GM12878 (cell line): ENCODE measurements around the gene MAPK8IP1. TPM values are rescaled to one million over a fixed set of nuclear protein-coding genes. Genes with fewer than 3 reads are reported as not detected.

Experiments used
- ATAC-seq: fragments of 200-7000 bp; cut with Tn5 transposase; 3 replicates; pipeline ENCODE4 v1.9.1; 2020; ENCODE audit warnings: mild to moderate bottlenecking, moderate library complexity
- BruUV-seq: library from RNA; stranded (reverse); fragments of 400-500 nt; replicated peaks from 2 replicates; lab custom pipeline; 2021; lab: Mats Ljungman, UMichigan
- CTCF ChIA-PET: fragments of 300-600 bp; sonication (Branson Sonifier 250); formaldehyde crosslinking; extraction: SDS; loops from one replicate; lab custom pipeline; 2021; ENCODE audit warnings: inconsistent platforms; lab: Yijun Ruan, JAX
- POLR2A ChIA-PET: fragments of 350-600 bp; formaldehyde crosslinking; extraction: SDS; loops from one replicate; lab custom pipeline; 2021; ENCODE audit warnings: inconsistent platforms; lab: Charles Lee
- RAD21 ChIA-PET: fragments of 300-600 bp; sonication (Branson Sonifier 250); formaldehyde crosslinking; loops from one replicate; lab custom pipeline; 2023; ENCODE audit warnings: antibody characterized with exemption; ENCODE audit not compliant: unreplicated experiment; lab: Charles Lee
- SMC1A ChIA-PET: fragments of 300-600 bp; sonication (Branson Sonifier 250); formaldehyde crosslinking; loops from one replicate; lab custom pipeline; 2023; ENCODE audit not compliant: unreplicated experiment, uncharacterized antibody; lab: Charles Lee
- DNase-seq: peaks from one replicate; pipeline ENCODE4 v3.0.0-alpha.2; 2011; ENCODE audit warnings: low read depth, low spot score
- FAIRE-seq: peaks from 3 replicates; lab custom pipeline; 2011; peaks lifted over from hg19 to GRCh38; lab: Jason Lieb, UNC
- H2AFZ ChIP-seq: 2 replicates; pipeline ENCODE4 v1.6.0; 2011; ENCODE audit warnings: low read depth, low read length, control low read depth; ENCODE audit not compliant: control insufficient read depth
- H3K27ac ChIP-seq: 2 replicates; pipeline ENCODE4 v1.5.1; 2011; ENCODE audit warnings: control low read depth; ENCODE audit not compliant: control insufficient read depth, insufficient read depth
- H3K27me3 ChIP-seq, 2 experiments: replicated peaks in 1 of 2; 2 replicates each; pipeline versions ENCODE4 v1.6.0 to v1.6.1; 2011; ENCODE audit warnings: low read length in 1 of 2; ENCODE audit not compliant: control insufficient read depth in 2 of 2, insufficient read depth in 2 of 2
- H3K36me3 ChIP-seq, 2 experiments: 2 replicates each; pipeline ENCODE4 v1.5.1; 2011; ENCODE audit warnings: low read length in 1 of 2; ENCODE audit not compliant: control insufficient read depth in 2 of 2, insufficient read depth in 2 of 2
- H3K4me1 ChIP-seq: 2 replicates; pipeline ENCODE4 v1.6.1; 2011; ENCODE audit warnings: mild to moderate bottlenecking, low read length, moderate library complexity, mixed read lengths; ENCODE audit not compliant: control insufficient read depth, insufficient read depth
- H3K4me2 ChIP-seq: 2 replicates; pipeline ENCODE4 v1.6.0; 2011; ENCODE audit warnings: control low read depth; ENCODE audit not compliant: control insufficient read depth, insufficient read depth
- H3K4me3 ChIP-seq: fragments of 200-600 bp; sonication (generic); 2 replicates; pipeline ENCODE4 v1.5.1; 2016
- H3K79me2 ChIP-seq: 2 replicates; pipeline ENCODE4 v1.6.0; 2011; ENCODE audit warnings: low read length; ENCODE audit not compliant: control insufficient read depth, insufficient read depth
- H3K9ac ChIP-seq: 2 replicates; pipeline ENCODE4 v1.8.0; 2011; ENCODE audit warnings: low read length, control low read depth, mixed read lengths; ENCODE audit not compliant: control insufficient read depth, insufficient read depth
- H3K9me3 ChIP-seq: replicated peaks from 3 replicates; pipeline ENCODE4 v1.5.1; 2011; ENCODE audit warnings: mild to moderate bottlenecking, low read length; ENCODE audit not compliant: control insufficient read depth, insufficient read depth
- H4K20me1 ChIP-seq: 2 replicates; pipeline ENCODE4 v1.6.0; 2011; ENCODE audit not compliant: control insufficient read depth, insufficient read depth
- CBFB ChIP-seq: IDR thresholded peaks from 2 replicates; pipeline ENCODE4 v1.6.1; 2016; ENCODE audit warnings: antibody characterized with exemption, low read depth
- CBX5 ChIP-seq: sonication (generic); IDR thresholded peaks from 2 replicates; pipeline ENCODE4 v1.6.1; 2016; ENCODE audit warnings: low read depth, moderate library complexity, mild to moderate bottlenecking, inconsistent platforms
- EZH2 ChIP-seq: IDR thresholded peaks from 2 replicates; pipeline ENCODE4 v1.6.1; 2012; ENCODE audit warnings: low read depth, mild to moderate bottlenecking, control low read depth, inconsistent platforms, low read length, borderline replicate concordance; ENCODE audit not compliant: control insufficient read depth
- HDAC2 ChIP-seq: fragments of 200-600 bp; sonication (generic); IDR thresholded peaks from 2 replicates; pipeline ENCODE4 v1.6.1; 2017
- IKZF2 ChIP-seq, 2 experiments: fragments of 450-650 bp; IDR thresholded peaks; 2 replicates each; pipeline ENCODE4 v1.6.1; 2017; ENCODE audit warnings: mild to moderate bottlenecking in 2 of 2, moderate library complexity in 2 of 2
- MYB ChIP-seq: fragments of 150-350 bp; IDR thresholded peaks from 2 replicates; pipeline ENCODE4 v1.6.1; 2014; ENCODE audit warnings: mild to moderate bottlenecking, low read depth, low read length, borderline replicate concordance
- NR2C1 ChIP-seq: fragments of 450-650 bp; IDR thresholded peaks from 2 replicates; pipeline ENCODE4 v1.6.1; 2017; ENCODE audit warnings: antibody characterized with exemption, mild to moderate bottlenecking, moderate library complexity
- PAX5 ChIP-seq: IDR thresholded peaks from 2 replicates; pipeline ENCODE4 v1.6.1; 2011; ENCODE audit warnings: low read depth, low read length, borderline replicate concordance
- PBX3 ChIP-seq: IDR thresholded peaks from 2 replicates; pipeline ENCODE4 v1.6.1; 2011; ENCODE audit warnings: mild to moderate bottlenecking, low read depth, low read length, moderate library complexity; ENCODE audit not compliant: insufficient replicate concordance
- POLR2AphosphoS2 ChIP-seq: IDR thresholded peaks from 2 replicates; pipeline ENCODE4 v1.6.1; 2011; ENCODE audit warnings: low read depth, mild to moderate bottlenecking, low read length, improper control_type of control experiment, moderate library complexity
- SIX5 ChIP-seq: IDR thresholded peaks from 2 replicates; pipeline ENCODE4 v1.6.1; 2011; ENCODE audit warnings: mild to moderate bottlenecking, low read depth, low read length, moderate library complexity; ENCODE audit not compliant: severe bottlenecking
- SMAD5 ChIP-seq: IDR thresholded peaks from 2 replicates; pipeline ENCODE4 v1.6.1; 2016; ENCODE audit warnings: antibody characterized with exemption, low read depth
- TARDBP ChIP-seq: IDR thresholded peaks from 2 replicates; pipeline ENCODE4 v1.6.1; 2016; ENCODE audit warnings: borderline replicate concordance
- USF1 ChIP-seq: IDR thresholded peaks from 2 replicates; pipeline ENCODE4 v1.6.1; 2011; ENCODE audit warnings: borderline replicate concordance, low read depth, mild to moderate bottlenecking, moderate library complexity, mixed read lengths, low read length; ENCODE audit not compliant: insufficient read depth; ENCODE audit errors: extremely low read length
- ZBTB33 ChIP-seq: fragments of 450-650 bp; IDR thresholded peaks from 2 replicates; pipeline ENCODE4 v1.6.1; 2017; ENCODE audit warnings: mild to moderate bottlenecking
- ZNF687 ChIP-seq: fragments of 450-650 bp; IDR thresholded peaks from 2 replicates; pipeline ENCODE4 v1.6.1; 2017; ENCODE audit warnings: mild to moderate bottlenecking, moderate library complexity
- WGBS: methylation state at CpG from one replicate; pipeline ENCODE4 v1.1.6; 2016; ENCODE audit warnings: low lambda C conversion rate; ENCODE audit not compliant: insufficient replicate concordance, insufficient coverage; ENCODE audit errors: missing lambda C conversion rate; 5-methylcytosine and 5-hydroxymethylcytosine counted together
- in situ Hi-C: fragments of 300-500 bp; cut with MboI; formaldehyde crosslinking; loops from 9 replicates; pipeline ENCODE4 v1.14.3; 2018; ENCODE audit warnings: mixed read lengths
- intact Hi-C: fragments of 100-400 bp; cut with micrococcal nuclease; formaldehyde crosslinking; loops from one replicate; pipeline ENCODE4 v1.14.2; 2022; ENCODE audit not compliant: unreplicated experiment
- polyA plus RNA-seq, 11 experiments: library from polyadenylated mRNA; depleted of rRNA in 4 of 11; unstranded in 6 of 11; stranded (reverse) in 5 of 11; fragments of >200 nt; fragmentation: Nextera tagmentation in 4 of 11; fragmentation: Illumina TruSeq in 1 of 11; extraction: Ambion mirVana in 4 of 11; extraction: Trizol in 1 of 11; gene quantifications; 1 replicate in 1 of 11; 2 replicates in 10 of 11; pipeline versions ENCODE4 v1.2.1 to v1.2.3, GENCODE V29; 2011 to 2016; ENCODE audit warnings: inconsistent platforms in 2 of 11, missing spikeins in 2 of 11, low read depth in 1 of 11
- total RNA-seq, 4 experiments: library from RNA; depleted of rRNA in 3 of 4; stranded (reverse); fragments of >200 nt in 3 of 4; fragmentation: Illumina TruSeq in 1 of 4; extraction: Trizol in 1 of 4; gene quantifications; 2 replicates each; pipeline versions ENCODE4 v1.2.1 to v1.2.3, GENCODE V29; 2013 to 2021

The MAPK8IP1 gene
- total and polyA plus RNA-seq, 10 of the 15 experiments (the other 5 are each of a cell fraction or from before 2014, with no cell fraction given) = 0.04 to 0.44 (median 0.11) TPM; not detected in 2

- H3K4me3 ChIP-seq = no peak overlapping the region
- BruUV-seq = no TSS peak
- no peak overlapping the region for H2AFZ ChIP-seq
- FAIRE-seq (no peak), DNase-seq (no peak), ATAC-seq (no peak)
- SMC1A ChIA-PET = interaction anchor here (0.7 to 0.9 kb wide), 3 partner anchors 9 to 344 kb away, joined by 3 to 5 read pairs (median 3); no protein-coding TSS in a partner anchor
- CTCF ChIA-PET = interaction anchor here (9.0 kb wide), 1 partner anchor 17 kb away, joined by 60 read pairs; no protein-coding TSS in a partner anchor
- H3K36me3 ChIP-seq = peaks cover 3 to 23% of the 10 kb centered on the region in 2 experiments
- H3K4me2 ChIP-seq = no peak overlapping the region
- no peaks in the 10 kb centered on the region for H3K4me1 ChIP-seq
- RAD21 ChIA-PET = no interaction called here
- WGBS = 100% methylated on average over 3 of the region's 3 CpGs
- in situ Hi-C loops (no loop called here), intact Hi-C loops (no loop called here)
- no peak overlapping the region for H3K27ac ChIP-seq
- no peaks in the 10 kb centered on the region for H3K27me3 ChIP-seq
- H3K9me3 ChIP-seq = no peaks in the 10 kb centered on the region
- POLR2A ChIA-PET = no interaction called here
- H3K9ac ChIP-seq = no peak overlapping the region
- no peaks in the 10 kb centered on the region for H4K20me1 ChIP-seq
- H3K79me2 ChIP-seq = no peaks in the 10 kb centered on the region
- TF ChIP-seq ZNF687 (no peak), PAX5 (no peak), EZH2 (no peak), IKZF2 (IDR thresholded peaks at IDR 0.05) (no peak), USF1 (no peak), SMAD5 (no peak), MYB (no peak), CBX5 (no peak), CBFB (no peak), NR2C1 (no peak), PBX3 (no peak), TARDBP (no peak), HDAC2 (no peak), SIX5 (no peak), ZBTB33 (no peak), POLR2AphosphoS2 (no peak)
Measured at GRCh38 chr11:45948356-45948755, 62.9 kb downstream of the MAPK8IP1 start.
